GM12878 (cell line): Measurements from ENCODE around the gene TTC39C. TPM values are rescaled to one million over a fixed set of nuclear protein-coding genes. Genes with fewer than 3 reads are reported as not detected.

Source experiments
- ATAC-seq: fragments of 200-7000 bp; cut with Tn5 transposase; 3 replicates; pipeline ENCODE4 v1.9.1; 2020; ENCODE audit warnings: mild to moderate bottlenecking, moderate library complexity
- BruUV-seq: library from RNA; stranded (reverse); fragments of 400-500 nt; replicated peaks from 2 replicates; lab custom pipeline; 2021; lab: Mats Ljungman, UMichigan
- CTCF ChIA-PET: fragments of 300-600 bp; sonication (Branson Sonifier 250); formaldehyde crosslinking; extraction: SDS; loops from one replicate; lab custom pipeline; 2021; ENCODE audit warnings: inconsistent platforms; lab: Yijun Ruan, JAX
- POLR2A ChIA-PET: fragments of 350-600 bp; formaldehyde crosslinking; extraction: SDS; loops from one replicate; lab custom pipeline; 2021; ENCODE audit warnings: inconsistent platforms; lab: Charles Lee
- RAD21 ChIA-PET: fragments of 300-600 bp; sonication (Branson Sonifier 250); formaldehyde crosslinking; loops from one replicate; lab custom pipeline; 2023; ENCODE audit warnings: antibody characterized with exemption; ENCODE audit not compliant: unreplicated experiment; lab: Charles Lee
- SMC1A ChIA-PET: fragments of 300-600 bp; sonication (Branson Sonifier 250); formaldehyde crosslinking; loops from one replicate; lab custom pipeline; 2023; ENCODE audit not compliant: unreplicated experiment, uncharacterized antibody; lab: Charles Lee
- DNase-seq: peaks from one replicate; pipeline ENCODE4 v3.0.0-alpha.2; 2011; ENCODE audit warnings: low read depth, low spot score
- FAIRE-seq: peaks from 3 replicates; lab custom pipeline; 2011; peaks lifted over from hg19 to GRCh38; lab: Jason Lieb, UNC
- H2AFZ ChIP-seq: 2 replicates; pipeline ENCODE4 v1.6.0; 2011; ENCODE audit warnings: low read depth, low read length, control low read depth; ENCODE audit not compliant: control insufficient read depth
- H3K27ac ChIP-seq: 2 replicates; pipeline ENCODE4 v1.5.1; 2011; ENCODE audit warnings: control low read depth; ENCODE audit not compliant: control insufficient read depth, insufficient read depth
- H3K27me3 ChIP-seq, 2 experiments: replicated peaks in 1 of 2; 2 replicates each; pipeline versions ENCODE4 v1.6.0 to v1.6.1; 2011; ENCODE audit warnings: low read length in 1 of 2; ENCODE audit not compliant: control insufficient read depth in 2 of 2, insufficient read depth in 2 of 2
- H3K36me3 ChIP-seq, 2 experiments: 2 replicates each; pipeline ENCODE4 v1.5.1; 2011; ENCODE audit warnings: low read length in 1 of 2; ENCODE audit not compliant: control insufficient read depth in 2 of 2, insufficient read depth in 2 of 2
- H3K4me1 ChIP-seq: 2 replicates; pipeline ENCODE4 v1.6.1; 2011; ENCODE audit warnings: mild to moderate bottlenecking, low read length, moderate library complexity, mixed read lengths; ENCODE audit not compliant: control insufficient read depth, insufficient read depth
- H3K4me2 ChIP-seq: 2 replicates; pipeline ENCODE4 v1.6.0; 2011; ENCODE audit warnings: control low read depth; ENCODE audit not compliant: control insufficient read depth, insufficient read depth
- H3K4me3 ChIP-seq: fragments of 200-600 bp; sonication (generic); 2 replicates; pipeline ENCODE4 v1.5.1; 2016
- H3K79me2 ChIP-seq: 2 replicates; pipeline ENCODE4 v1.6.0; 2011; ENCODE audit warnings: low read length; ENCODE audit not compliant: control insufficient read depth, insufficient read depth
- H3K9ac ChIP-seq: 2 replicates; pipeline ENCODE4 v1.8.0; 2011; ENCODE audit warnings: low read length, control low read depth, mixed read lengths; ENCODE audit not compliant: control insufficient read depth, insufficient read depth
- H3K9me3 ChIP-seq: replicated peaks from 3 replicates; pipeline ENCODE4 v1.5.1; 2011; ENCODE audit warnings: mild to moderate bottlenecking, low read length; ENCODE audit not compliant: control insufficient read depth, insufficient read depth
- H4K20me1 ChIP-seq: 2 replicates; pipeline ENCODE4 v1.6.0; 2011; ENCODE audit not compliant: control insufficient read depth, insufficient read depth
- BHLHE40 ChIP-seq, 2 experiments: fragments of 450-650 bp in 1 of 2; IDR thresholded peaks; 2 replicates each; pipeline ENCODE4 v1.6.1; 2011 to 2017; ENCODE audit warnings: low read depth in 2 of 2, borderline replicate concordance in 1 of 2, improper control_type of control experiment in 1 of 2, low read length in 1 of 2, mild to moderate bottlenecking in 1 of 2
- CBFB ChIP-seq: IDR thresholded peaks from 2 replicates; pipeline ENCODE4 v1.6.1; 2016; ENCODE audit warnings: antibody characterized with exemption, low read depth
- CBX5 ChIP-seq: sonication (generic); IDR thresholded peaks from 2 replicates; pipeline ENCODE4 v1.6.1; 2016; ENCODE audit warnings: low read depth, moderate library complexity, mild to moderate bottlenecking, inconsistent platforms
- EED ChIP-seq: sonication (generic); IDR thresholded peaks from 2 replicates; pipeline ENCODE4 v1.6.1; 2016; ENCODE audit warnings: antibody characterized with exemption, low read depth
- EP300 ChIP-seq, 2 experiments: fragments of 150-350 bp in 1 of 2; IDR thresholded peaks; 2 replicates each; pipeline ENCODE4 v1.6.1; 2011 to 2012; ENCODE audit warnings: low read depth in 2 of 2, low read length in 2 of 2, borderline replicate concordance in 1 of 2, improper control_type of control experiment in 1 of 2, inconsistent platforms in 1 of 2; ENCODE audit not compliant: control insufficient read depth in 1 of 2
- ETV6 ChIP-seq, 2 experiments: fragments of 450-650 bp in 1 of 2; IDR thresholded peaks in 1 of 2; conservative IDR thresholded peaks in 1 of 2; 2 replicates each; pipeline ENCODE4 v1.6.1; 2014; ENCODE audit warnings: antibody characterized with exemption in 1 of 2, borderline replicate concordance in 1 of 2, low read depth in 1 of 2, mild to moderate bottlenecking in 1 of 2, moderate library complexity in 1 of 2
- IKZF2 ChIP-seq, 2 experiments: fragments of 450-650 bp; IDR thresholded peaks; 2 replicates each; pipeline ENCODE4 v1.6.1; 2017; ENCODE audit warnings: mild to moderate bottlenecking in 2 of 2, moderate library complexity in 2 of 2
- JUNB ChIP-seq: IDR thresholded peaks from 2 replicates; pipeline ENCODE4 v1.6.1; 2016; ENCODE audit warnings: antibody characterized with exemption, mild to moderate bottlenecking
- NFIC ChIP-seq: IDR thresholded peaks from 2 replicates; pipeline ENCODE4 v1.6.1; 2012; ENCODE audit warnings: low read depth, mild to moderate bottlenecking, inconsistent platforms, low read length, moderate library complexity
- NFXL1 ChIP-seq: fragments of 450-650 bp; IDR thresholded peaks from 2 replicates; pipeline ENCODE4 v1.6.1; 2017; ENCODE audit warnings: antibody characterized with exemption, mild to moderate bottlenecking, borderline replicate concordance
- NFYB ChIP-seq: IDR thresholded peaks from 2 replicates; pipeline ENCODE4 v1.6.1; 2011; ENCODE audit warnings: low read depth, mild to moderate bottlenecking, low read length, improper control_type of control experiment, moderate library complexity; ENCODE audit not compliant: insufficient read depth
- NR2F1 ChIP-seq: fragments of 450-650 bp; conservative IDR thresholded peaks from 2 replicates; pipeline ENCODE4 v1.6.1; 2017; ENCODE audit warnings: mild to moderate bottlenecking
- RAD51 ChIP-seq: fragments of 450-650 bp; IDR thresholded peaks from 2 replicates; pipeline ENCODE4 v1.6.1; 2016; ENCODE audit warnings: moderate library complexity, mild to moderate bottlenecking, inconsistent platforms
- SIN3A ChIP-seq: IDR thresholded peaks from 2 replicates; pipeline ENCODE4 v1.6.1; 2012; ENCODE audit warnings: low read depth, low read length, improper control_type of control experiment
- WGBS: methylation state at CpG from one replicate; pipeline ENCODE4 v1.1.6; 2016; ENCODE audit warnings: low lambda C conversion rate; ENCODE audit not compliant: insufficient replicate concordance, insufficient coverage; ENCODE audit errors: missing lambda C conversion rate; 5-methylcytosine and 5-hydroxymethylcytosine counted together
- in situ Hi-C: fragments of 300-500 bp; cut with MboI; formaldehyde crosslinking; loops from 9 replicates; pipeline ENCODE4 v1.14.3; 2018; ENCODE audit warnings: mixed read lengths
- intact Hi-C: fragments of 100-400 bp; cut with micrococcal nuclease; formaldehyde crosslinking; loops from one replicate; pipeline ENCODE4 v1.14.2; 2022; ENCODE audit not compliant: unreplicated experiment
- polyA plus RNA-seq, 11 experiments: library from polyadenylated mRNA; depleted of rRNA in 4 of 11; unstranded in 6 of 11; stranded (reverse) in 5 of 11; fragments of >200 nt; fragmentation: Nextera tagmentation in 4 of 11; fragmentation: Illumina TruSeq in 1 of 11; extraction: Ambion mirVana in 4 of 11; extraction: Trizol in 1 of 11; gene quantifications; 1 replicate in 1 of 11; 2 replicates in 10 of 11; pipeline versions ENCODE4 v1.2.1 to v1.2.3, GENCODE V29; 2011 to 2016; ENCODE audit warnings: inconsistent platforms in 2 of 11, missing spikeins in 2 of 11, low read depth in 1 of 11
- total RNA-seq, 4 experiments: library from RNA; depleted of rRNA in 3 of 4; stranded (reverse); fragments of >200 nt in 3 of 4; fragmentation: Illumina TruSeq in 1 of 4; extraction: Trizol in 1 of 4; gene quantifications; 2 replicates each; pipeline versions ENCODE4 v1.2.1 to v1.2.3, GENCODE V29; 2013 to 2021
- TF ChIP-seq, protein P1 (sequence below): IDR thresholded peaks from 2 replicates; pipeline ENCODE4 v1.6.1; 2012; ENCODE audit warnings: low read length, inconsistent platforms
- TF ChIP-seq, protein P2 (sequence below): fragments of 450-650 bp; IDR thresholded peaks from 2 replicates; pipeline ENCODE4 v1.6.1; 2017; ENCODE audit warnings: mild to moderate bottlenecking, low read depth, inconsistent platforms; ENCODE audit not compliant: poor library complexity, severe bottlenecking
- TF ChIP-seq, protein P3 (sequence below): fragments of 450-650 bp; IDR thresholded peaks from 2 replicates; pipeline ENCODE4 v1.6.1; 2016; ENCODE audit warnings: mild to moderate bottlenecking

The TTC39C gene
- total and polyA plus RNA-seq, 10 of the 15 experiments (the other 5 are each of a cell fraction or from before 2014, with no cell fraction given), result 21.1 to 91.0 (median 64.8) TPM

DNA sequence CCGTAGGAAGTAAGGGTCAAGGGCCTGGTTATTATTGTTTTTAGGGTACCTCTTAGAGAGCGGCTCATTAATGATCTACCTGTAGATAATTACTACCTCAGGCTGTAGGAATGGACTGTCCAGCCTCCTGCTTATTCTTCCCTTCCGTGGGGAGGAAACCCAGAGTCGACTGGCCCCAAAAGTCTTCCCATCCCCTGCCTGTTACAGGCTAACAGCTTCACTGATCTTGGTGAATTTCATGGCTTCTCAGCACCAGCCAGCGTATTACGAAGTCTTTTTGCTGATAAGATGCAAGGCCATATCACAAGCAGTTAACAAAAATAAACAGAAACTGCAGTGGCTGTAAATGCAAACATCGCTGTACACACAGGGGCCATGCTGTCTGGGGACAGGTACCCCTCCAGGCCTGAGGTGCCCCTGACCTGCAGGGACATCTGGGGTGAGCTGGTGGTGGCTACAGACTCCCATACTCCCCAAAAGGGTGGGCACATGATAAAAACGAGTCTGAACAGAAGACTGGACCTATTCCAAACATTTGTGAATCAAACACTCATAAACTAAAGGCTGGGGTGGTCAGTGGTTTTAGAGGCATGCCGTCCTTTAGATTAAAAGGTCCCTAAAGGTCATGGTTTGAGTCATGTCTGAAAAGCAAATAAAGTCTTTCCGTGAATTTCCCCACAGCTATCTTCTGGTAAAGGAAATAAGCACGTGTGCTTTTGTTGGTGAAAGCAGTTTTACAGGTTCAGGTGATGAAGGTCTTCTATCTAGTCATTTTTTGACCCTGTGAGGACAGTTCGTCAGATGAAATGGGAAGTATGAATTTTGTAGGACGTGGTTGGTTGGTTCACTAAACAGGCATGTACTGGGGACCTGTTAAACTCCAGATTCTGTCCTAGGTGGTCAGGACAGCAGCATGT, 36.7 kb downstream of the TTC39C start:
- H3K4me2 ChIP-seq, result peak overlapping the region; percentile 46; the same call in 1 of the 2 replicates
- peaks cover 40% of the 10 kb centered on the region for H3K4me1 ChIP-seq
- H3K9ac ChIP-seq, result no peak overlapping the region
- TF ChIP-seq SIN3A (no peak), BHLHE40 (IDR thresholded peaks at IDR 0.05; ENCODE audit: borderline replicate concordance in 1 of 2, low read depth in 2 of 2, low read length in 1 of 2) (peak; percentile 73 to 77), RAD51 (peak; percentile 35; the same call in 1 of the 2 replicates), NR2F1 (peak; percentile 88), NFYB (no peak), CBX5 (no peak), NFXL1 (no peak), CBFB (0 out of 2 replicates have a peak, but pooled peaks have one; percentile 26), ETV6 (conservative IDR thresholded peaks at IDR 0.05 in 1 of 2, IDR thresholded peaks at IDR 0.05 in 1 of 2; ENCODE audit: borderline replicate concordance in 1 of 2, low read depth in 1 of 2) (peak in 1 of 2 experiments; percentile 65; a peak in 2 of 4 replicates), IKZF2 (IDR thresholded peaks at IDR 0.05) (peak in 1 of 2 experiments; percentile 19; a peak in 1 of 4 replicates), JUNB (peak; percentile 68), EP300 (IDR thresholded peaks at IDR 0.05; ENCODE audit: borderline replicate concordance in 1 of 2, control insufficient read depth in 1 of 2, low read depth in 2 of 2, low read length in 2 of 2) (0 out of 4 replicates have a peak, but pooled peaks of 1 of the 2 experiments have one; percentile 25), EED (0 out of 2 replicates have a peak, but pooled peaks have one; percentile 32), NFIC (peak; percentile 67)
- TF ChIP-seq, protein P1, sequence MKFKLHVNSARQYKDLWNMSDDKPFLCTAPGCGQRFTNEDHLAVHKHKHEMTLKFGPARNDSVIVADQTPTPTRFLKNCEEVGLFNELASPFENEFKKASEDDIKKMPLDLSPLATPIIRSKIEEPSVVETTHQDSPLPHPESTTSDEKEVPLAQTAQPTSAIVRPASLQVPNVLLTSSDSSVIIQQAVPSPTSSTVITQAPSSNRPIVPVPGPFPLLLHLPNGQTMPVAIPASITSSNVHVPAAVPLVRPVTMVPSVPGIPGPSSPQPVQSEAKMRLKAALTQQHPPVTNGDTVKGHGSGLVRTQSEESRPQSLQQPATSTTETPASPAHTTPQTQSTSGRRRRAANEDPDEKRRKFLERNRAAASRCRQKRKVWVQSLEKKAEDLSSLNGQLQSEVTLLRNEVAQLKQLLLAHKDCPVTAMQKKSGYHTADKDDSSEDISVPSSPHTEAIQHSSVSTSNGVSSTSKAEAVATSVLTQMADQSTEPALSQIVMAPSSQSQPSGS, result 0 out of 2 replicates have a peak, but pooled peaks have one; percentile 48
- TF ChIP-seq, protein P2, sequence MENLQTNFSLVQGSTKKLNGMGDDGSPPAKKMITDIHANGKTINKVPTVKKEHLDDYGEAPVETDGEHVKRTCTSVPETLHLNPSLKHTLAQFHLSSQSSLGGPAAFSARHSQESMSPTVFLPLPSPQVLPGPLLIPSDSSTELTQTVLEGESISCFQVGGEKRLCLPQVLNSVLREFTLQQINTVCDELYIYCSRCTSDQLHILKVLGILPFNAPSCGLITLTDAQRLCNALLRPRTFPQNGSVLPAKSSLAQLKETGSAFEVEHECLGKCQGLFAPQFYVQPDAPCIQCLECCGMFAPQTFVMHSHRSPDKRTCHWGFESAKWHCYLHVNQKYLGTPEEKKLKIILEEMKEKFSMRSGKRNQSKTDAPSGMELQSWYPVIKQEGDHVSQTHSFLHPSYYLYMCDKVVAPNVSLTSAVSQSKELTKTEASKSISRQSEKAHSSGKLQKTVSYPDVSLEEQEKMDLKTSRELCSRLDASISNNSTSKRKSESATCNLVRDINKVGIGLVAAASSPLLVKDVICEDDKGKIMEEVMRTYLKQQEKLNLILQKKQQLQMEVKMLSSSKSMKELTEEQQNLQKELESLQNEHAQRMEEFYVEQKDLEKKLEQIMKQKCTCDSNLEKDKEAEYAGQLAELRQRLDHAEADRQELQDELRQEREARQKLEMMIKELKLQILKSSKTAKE, result peak; percentile 36
- TF ChIP-seq, protein P3, sequence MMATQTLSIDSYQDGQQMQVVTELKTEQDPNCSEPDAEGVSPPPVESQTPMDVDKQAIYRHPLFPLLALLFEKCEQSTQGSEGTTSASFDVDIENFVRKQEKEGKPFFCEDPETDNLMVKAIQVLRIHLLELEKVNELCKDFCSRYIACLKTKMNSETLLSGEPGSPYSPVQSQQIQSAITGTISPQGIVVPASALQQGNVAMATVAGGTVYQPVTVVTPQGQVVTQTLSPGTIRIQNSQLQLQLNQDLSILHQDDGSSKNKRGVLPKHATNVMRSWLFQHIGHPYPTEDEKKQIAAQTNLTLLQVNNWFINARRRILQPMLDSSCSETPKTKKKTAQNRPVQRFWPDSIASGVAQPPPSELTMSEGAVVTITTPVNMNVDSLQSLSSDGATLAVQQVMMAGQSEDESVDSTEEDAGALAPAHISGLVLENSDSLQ, result peak; percentile 38

More for the DNA sequence above, 36.7 kb downstream of the TTC39C start:
- H3K36me3 ChIP-seq, result no peaks in the 10 kb centered on the region
- POLR2A ChIA-PET, result interaction anchor here (0.6 to 1.2 kb wide), 2 partner anchors 10 to 28 kb away, joined by 3 read pairs; no protein-coding TSS in a partner anchor
- no peaks in the 10 kb centered on the region for H3K27me3 ChIP-seq
- ATAC-seq (peak; percentile 70), FAIRE-seq (no peak), DNase-seq (peak; percentile 27)
- H3K27ac ChIP-seq, result no peak overlapping the region; the same call in 1 of the 2 replicates
- intact Hi-C loops (no loop called here), in situ Hi-C loops (no loop called here)
- H3K4me3 ChIP-seq, result no peak overlapping the region
- H4K20me1 ChIP-seq, result no peaks in the 10 kb centered on the region
- no peak overlapping the region for H2AFZ ChIP-seq
- peaks cover 60% of the 10 kb centered on the region for H3K79me2 ChIP-seq
- 48% methylated on average over 13 of the region's 13 CpGs for WGBS
- RAD21 ChIA-PET, result no interaction called here
- CTCF ChIA-PET, result interaction anchor here (1.2 kb wide), 1 partner anchor 67 kb away, joined by 3 read pairs; no protein-coding TSS in a partner anchor
- H3K9me3 ChIP-seq, result no peaks in the 10 kb centered on the region
- BruUV-seq, result no TSS peak
- SMC1A ChIA-PET, result interaction anchor here (0.7 kb wide), 1 partner anchor 36 kb away, joined by 3 read pairs; no protein-coding TSS in a partner anchor
